Glomerular endothelial cell (primary cell): ENCODE results near the gene GSK3A. TPM values are rescaled to one million over a fixed set of nuclear protein-coding genes. Genes with fewer than 3 reads are reported as not detected.
"Not testable (repeated sequence)": the region's sequence is repeated elsewhere in the genome, so short reads cannot be mapped to it uniquely, and the experiment has no call there.

Source experiments
- DNase-seq: peaks from one replicate; pipeline ENCODE4 v3.0.0-alpha.2; 2011; ENCODE audit warnings: low read depth, low spot score; ENCODE audit errors: extremely low read depth
- total RNA-seq: library from RNA; depleted of rRNA; stranded (reverse); fragments of >200 nt; gene quantifications from 2 replicates; pipeline ENCODE4 v1.2.3, GENCODE V29; 2015

GSK3A gene
- total RNA-seq, 1 donor from 2014 or later: 36.5 TPM

DNA sequence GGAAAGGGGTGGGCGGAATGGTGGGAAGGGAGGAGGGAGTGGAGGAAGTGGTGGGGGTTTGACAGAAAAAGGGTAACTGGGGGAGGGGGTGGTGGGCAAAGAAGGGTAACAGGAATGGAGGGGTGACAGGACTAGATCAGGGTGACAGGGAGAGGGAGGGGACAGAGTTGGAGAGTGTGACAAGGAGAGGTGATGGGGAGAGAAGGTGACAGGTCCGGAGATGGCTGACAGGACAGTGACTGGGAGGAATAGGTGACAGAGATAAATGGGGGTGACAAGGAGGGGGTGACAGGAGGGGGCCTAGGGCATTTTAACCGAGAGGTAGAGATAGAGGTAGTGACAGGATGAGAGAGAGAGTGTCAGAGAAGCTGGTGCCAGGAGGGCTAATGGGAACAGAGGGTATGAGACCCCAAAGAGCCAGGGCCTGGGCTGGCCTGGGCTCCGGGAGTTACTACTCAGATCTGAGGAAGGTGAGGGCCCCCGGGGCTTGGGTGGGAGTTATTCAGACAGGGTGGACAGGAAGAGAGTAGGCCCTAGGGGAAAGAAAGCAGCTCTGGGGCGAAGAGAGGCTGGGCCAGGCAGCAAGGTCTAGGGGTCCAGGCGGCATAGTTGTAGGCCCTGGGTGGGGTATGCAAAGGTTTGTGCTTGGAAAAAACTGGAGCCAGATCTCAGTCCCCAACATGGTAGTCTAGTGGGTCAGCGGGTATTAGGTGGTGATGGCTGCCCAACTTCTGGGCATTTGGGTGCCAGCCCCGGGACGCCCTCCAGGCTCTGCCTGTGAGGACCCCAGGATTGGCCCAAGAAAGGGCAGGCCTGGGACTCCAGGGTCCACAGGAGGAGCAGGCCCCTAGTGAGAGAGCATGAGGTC lies 27.3 kb upstream of the GSK3A start:
- DNase-seq: no peak

DNA sequence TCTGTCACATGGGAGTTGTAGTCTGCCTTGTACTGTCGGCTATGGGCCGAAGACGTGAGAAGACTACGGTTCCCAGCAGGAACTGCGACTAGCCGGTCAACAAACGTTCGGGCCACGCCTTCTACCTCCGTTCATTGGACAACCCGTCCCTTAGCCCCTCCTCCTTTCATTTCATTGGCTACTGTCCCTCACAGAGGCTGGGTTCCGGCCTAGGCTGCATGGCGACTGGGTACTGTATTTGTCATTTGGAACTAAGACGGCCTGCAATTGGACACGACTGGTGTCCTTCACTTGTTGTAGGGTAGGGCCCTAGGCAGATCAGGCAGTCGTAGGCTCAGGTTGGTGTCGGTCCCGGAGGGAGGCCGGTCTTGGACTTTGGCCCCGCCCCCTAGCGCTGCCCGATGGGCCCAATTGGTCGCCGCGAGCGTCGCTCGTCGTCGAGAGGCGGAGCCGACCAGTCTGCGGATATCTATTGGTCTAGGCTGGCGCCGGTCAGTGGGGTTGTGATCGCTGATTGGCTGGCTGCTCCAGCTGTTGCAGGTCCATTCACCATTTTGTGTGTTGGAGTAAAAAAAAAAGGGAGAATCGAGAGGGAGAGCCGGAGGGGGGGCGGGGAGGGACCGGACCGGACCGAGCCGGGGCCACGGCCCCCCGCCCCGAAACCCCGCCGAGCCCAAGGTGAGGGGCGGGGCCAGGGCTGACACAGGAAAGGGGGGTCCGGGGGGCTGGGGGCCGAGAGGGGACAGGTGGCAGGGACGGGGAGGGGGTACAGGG lies 26.5 kb upstream of the GSK3A start, which contains the start of gene CIC:
CIC (plus strand) TSS at position 549 of the 774 bp plus-strand sequence. CDS start 2,532 bp downstream, outside the sequence.
- DNase-seq: peak; percentile 100

DNA sequence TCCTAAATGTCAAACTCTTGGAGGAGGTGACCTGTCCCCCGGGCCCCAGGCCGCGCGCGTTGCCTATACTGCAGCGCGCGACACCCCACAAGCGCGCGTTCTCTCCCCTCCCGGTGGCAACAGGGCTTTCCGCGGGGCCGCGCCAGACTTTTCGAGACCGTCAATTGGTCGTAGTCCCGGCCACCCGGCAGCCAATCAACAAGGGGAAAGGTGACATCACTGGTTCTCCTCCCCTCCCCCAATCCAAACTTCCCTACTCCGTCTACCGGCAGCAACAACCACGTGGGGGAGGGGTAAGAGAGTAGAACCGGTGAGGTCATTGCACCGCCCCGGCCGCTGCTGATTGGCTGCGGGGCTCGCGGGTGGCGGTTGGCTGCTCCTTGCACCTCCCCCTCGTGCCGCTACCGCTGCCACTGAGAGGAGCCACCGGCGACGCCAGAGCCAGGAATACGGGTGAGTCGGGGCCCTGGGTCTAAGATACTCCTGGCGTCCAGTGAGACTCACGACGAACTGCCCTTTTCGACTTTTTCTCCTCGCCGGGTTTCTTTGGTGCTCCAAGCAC lies 25.8 kb upstream of the GSK3A start:
- DNase-seq: peak; percentile 94

DNA sequence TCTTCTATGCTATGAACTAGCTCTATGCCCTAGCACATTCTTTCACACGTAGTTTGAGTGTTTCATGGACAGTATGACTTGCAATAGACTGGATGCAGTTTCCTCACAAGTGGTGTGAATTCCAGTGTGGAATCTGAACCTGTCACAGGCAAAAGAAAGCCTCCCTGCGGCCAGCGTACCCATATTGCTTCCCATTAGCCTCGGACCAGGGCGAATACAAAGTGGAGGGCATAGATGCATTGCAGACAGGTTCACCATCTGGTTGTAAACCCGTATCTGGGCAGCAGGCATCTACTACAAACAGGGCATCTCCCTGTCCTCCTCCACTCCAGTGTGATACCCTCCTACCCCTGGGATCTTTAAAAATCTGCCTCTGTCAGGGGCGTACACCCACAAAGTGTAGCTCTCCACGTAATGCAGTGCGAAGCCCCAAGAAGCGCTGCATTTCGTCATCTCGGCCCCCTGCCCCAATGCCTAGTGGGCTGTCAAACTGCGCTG lies 25.3 kb upstream of the GSK3A start:
- DNase-seq: no peak

DNA sequence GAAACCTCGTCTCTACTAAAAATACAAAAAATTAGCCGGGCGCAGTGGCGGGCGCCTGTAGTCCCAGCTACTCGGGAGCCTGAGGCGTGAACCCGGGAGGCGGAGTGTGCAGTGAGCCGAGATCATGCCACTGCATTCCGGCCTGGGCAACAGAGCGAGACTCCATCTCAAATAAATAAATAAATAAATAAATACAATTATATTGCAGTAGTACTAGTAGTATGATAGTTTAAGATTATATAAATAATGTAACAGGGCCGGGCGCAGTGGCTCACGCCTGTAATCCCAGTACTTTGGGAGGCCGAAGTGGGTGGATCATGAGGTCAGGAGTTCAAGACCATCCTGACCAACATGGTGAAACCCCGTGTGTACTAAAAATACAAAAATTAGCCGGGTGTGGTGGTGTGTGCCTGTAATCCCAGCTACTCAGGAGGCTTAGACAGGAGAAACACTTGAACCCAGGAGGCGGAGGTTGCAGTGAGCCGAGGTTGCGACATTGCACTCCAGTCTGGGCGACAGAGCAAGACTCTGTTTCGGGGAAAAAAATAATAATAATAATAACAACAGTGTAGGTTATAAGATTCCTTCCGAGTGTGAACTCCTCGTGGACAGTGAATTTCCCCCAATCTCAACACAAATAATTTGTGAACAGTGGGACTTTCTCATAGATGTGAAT lies 24.7 kb upstream of the GSK3A start:
- not testable (repeated sequence) for DNase-seq

DNA sequence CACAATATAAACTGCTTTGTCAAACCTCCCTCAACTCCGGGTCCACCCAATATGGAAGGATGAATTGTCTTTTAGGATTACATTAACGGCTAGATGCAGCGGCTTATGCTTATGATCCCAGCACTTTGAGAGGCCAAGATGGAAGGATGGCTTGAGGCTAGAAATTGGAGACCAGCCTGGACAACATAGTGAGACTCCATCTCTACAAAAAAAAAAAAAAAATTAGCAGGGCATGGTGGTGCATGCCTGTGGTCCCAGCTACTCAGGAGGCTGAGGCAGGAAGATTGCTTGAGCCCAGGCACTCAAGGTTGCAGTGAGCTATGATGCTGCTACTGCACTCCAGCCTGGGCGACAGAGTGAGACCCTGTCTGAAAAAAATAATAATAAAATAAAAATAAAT lies 23.7 kb upstream of the GSK3A start:
- DNase-seq: not testable (repeated sequence)

DNA sequence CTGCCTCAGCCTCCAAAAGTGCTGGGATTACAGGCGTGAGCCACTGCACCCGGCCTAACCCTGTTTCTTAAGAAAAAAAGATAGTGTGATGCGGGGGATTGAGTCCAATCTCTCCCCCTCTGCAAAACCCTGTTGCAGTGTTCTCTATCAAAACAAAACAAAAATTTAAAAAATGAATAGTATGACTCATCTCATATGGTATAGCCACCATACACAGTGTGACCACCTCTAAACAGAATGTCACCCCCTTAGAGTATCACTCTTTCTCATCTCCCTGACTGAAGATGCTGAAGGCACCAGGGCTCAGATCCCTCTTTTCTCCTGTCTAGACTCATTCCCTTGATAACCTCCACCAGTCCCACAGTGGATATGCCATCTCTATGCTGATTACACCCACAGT lies 19.4 kb upstream of the GSK3A start:
- DNase-seq: no peak

DNA sequence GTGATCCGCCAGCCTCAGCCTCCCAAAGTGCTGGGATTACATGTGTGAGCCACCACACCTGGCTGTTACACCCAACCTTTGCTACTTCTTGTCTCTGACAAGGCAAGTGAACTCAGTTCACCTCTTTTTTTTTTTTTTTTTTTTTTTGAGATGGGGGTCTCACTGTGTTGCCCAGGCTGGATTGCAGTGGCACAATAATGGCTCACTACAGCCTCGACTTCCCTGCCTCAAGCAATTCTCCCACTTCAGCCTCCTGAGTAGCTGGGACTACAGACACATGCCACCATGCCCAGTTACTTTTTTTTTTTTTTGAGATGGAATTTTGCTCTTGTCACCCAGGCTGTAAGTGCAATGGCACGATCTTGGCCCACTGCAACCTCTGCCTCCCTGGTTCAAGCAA lies 15.4 kb upstream of the GSK3A start:
- DNase-seq: not testable (repeated sequence)

DNA sequence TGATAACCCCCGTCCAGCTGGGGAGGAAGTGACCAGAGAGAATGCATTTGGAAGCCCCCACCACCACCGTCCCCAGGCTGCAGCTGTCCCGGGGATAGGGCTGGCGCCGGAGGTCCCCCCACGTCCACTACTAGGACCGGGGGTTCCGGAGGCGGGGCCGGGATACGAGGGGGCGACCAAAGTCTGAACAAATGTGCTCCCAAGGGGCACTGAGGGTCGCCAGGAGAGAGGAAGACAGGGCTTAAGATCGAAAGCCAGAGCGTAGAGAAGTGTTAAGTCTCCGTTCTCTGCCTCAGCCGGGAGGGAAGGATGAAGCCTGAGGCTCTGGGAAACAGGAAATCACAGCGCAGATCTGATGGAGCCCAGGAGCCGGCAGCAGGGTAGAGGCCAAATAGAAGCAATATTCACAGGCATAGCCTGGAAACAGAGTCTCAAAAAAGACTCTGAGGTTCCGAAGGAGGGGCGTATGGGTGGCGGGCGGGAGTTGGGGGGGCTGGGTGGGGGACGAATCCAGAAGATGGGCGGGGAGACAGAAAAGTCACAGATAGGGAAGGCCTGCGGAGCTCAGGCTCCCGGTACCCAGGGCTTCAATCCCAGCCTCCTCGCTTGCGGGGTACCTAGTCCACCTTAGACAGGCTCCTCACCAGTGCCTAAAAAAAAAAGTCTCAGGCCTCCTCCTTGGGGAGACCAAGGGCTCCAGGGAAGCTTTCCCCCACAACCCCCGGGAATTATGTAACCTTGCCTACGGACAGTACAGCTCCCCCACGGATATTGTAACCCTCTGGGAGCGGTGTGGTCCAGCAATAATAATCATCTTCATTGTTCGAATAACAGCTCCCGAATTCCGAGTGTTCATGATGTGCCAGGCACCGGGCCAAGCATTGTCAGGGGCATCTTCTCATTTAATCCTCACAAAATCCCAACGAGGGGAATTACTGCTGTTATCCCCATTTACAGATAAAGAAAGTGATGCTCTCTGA lies 13.7 kb upstream of the GSK3A start:
- no peak for DNase-seq

DNA sequence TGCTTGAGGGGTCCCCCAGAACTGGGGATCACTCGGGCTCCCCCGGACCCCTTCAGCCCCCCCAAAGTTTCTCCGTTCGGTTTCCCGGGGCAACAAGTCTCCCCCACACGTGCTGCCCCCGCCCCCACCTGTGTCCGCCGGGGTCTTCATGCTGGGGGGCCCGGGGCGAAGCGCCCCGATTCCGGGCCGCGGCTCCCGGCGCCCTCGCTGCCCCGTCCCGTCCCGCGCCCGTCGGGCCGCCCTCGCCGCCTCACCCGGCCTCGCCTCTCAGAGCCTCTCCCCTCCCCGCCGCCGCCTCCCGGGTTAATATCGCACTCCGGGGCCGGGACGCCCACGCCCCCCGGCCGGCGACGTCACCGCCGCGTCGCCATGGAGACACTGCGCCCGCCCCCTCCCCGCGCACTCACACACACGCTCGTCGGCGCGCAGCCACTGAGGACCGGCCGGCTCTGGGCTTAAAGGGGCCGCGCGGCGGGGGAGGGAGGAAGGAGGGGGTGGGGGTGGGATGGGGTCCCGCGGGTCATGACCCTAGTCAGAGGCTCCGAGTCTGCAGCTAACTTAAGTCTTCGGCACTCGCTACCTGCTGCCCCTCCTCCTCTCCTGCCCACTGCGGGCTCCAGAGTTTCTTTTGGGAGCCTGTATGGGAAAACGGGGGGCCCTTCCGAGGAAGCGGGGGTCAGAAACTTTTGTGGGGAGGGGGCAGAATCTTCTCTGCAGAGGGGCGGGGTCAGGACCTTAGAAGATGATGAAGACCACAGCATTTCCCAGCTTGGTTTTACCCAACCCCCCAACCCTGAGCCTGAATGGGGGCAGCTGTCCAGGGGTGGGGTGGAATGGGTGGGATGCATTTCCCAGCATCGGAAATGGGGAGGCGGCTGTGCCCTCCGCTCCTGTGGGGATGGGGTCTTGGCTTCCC lies 12.7 kb upstream of the GSK3A start, which contains the start of gene ERF:
ERF (minus strand) TSS at position 279 of the 916 bp plus-strand sequence; CDS start at position 150, 129 bp downstream.
- no peak for DNase-seq

DNA sequence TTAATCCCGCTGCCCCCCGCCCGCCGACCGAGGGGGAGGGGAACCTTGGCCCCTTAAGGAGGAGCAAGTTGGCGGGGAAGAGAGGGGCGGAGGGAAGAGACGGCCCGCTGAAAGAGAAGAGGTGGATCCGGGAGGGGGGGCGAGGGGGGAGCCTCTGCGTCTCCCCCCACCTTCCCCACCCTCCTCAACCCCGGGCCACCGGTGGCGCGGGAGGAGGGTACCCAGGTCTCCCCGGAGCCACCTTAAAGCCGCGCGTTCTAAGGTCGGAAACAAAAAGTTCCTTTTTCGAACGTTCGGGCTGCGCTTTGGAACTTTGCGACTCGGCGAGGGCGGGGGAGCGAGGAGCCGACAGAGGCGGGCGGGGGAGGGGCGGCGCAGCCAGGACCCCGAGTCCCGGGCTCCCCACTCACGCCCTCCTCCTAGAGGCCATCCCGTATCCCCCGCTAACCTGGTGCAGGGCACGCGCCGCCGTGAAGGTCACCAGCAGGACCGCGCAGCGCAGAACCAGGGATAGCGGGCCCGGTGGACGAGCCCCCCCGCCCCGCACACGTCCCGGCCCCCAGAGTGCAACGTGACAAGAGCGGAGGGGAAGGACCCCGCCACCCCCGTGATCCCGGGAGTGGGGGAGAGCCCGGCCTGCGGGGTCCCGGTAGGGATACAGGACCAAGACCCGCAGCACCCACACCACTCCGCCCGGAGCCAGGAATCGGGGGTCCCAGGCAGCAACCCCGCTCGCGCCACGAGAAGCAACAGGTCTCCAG lies 11.9 kb upstream of the GSK3A start:
- DNase-seq: no peak

DNA sequence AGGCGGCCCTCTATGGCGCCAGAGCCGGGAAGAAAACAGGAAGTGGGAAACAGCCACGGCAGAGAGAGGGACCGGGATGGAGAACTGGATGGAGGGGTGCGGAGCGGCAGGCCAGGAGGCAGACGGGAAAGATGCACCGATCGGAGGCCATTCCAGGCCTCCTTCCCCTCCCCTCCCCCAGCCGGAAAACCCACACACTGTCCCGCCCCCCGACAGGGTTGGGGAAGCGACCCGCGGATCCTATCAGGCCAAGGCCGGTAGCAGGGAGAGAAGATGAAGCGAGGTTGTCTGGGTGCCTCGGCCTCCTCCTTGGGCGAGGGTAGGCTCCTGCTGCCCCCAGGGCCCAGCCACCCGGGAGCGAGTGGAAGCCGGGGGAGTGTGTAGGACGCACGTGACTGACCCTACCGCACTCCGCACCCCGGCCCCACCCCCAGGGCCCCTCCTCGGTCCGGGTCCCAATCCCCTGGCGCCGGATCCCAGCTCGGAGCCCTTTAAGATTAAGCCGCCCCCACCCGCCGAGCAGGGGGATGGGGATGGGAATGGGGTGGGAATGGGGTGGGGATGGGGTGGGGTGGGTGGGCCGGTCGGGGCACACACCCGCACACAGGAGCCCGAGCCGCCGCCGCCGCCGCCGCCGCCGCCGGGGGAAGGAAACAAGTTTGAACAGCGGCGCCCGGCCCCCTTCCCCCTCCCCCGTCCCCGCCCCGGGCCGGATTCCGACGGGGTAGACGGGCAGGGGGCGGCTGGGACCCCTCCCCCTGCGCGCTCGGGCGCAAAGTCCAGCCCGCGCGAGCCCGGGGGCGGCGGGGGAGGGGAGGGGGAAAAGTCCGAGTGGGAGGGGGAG lies 11.1 kb upstream of the GSK3A start:
- no peak for DNase-seq

DNA sequence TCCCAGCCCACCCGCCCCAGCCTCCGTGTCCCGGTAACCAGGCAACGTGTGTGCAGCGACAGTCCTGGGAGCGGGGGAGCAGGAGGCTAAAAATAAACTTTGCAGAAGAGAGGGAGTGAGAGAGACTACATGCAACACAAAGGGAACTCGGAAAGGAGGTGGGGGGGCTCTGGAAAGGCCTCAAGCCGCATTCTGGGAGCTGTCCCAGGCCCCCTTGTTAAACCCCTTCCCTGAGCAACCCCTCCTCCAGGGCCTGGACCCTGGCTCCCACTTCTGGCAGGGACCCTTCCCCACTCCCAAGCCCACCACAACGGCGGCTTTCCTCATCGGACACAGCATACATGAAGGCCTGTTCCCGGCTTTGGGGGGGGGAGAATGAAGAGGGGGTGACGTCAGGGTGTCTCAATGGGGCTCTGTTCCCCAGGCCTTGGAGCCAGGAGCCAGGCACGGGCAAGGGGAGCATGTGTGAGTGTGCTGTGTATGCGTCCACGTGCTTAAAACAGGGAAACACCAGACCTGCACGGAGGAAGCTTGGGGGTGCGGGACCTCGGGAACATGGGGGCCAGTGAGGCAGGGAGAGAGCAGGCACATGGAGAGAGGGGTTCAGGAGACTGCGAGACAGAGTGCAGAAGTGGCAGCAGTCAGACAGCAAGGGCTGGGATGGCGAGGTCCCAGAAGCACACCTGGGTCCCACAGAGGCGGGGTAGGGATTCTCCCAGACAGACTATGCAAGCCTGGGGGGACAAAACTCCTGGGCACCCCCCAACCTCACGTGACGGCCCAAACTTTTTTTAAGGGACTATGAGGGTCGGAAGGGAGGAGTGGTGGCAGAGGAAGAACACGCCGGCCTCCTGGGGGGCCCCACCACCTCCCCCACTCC lies 10.2 kb upstream of the GSK3A start:
- DNase-seq: no peak

DNA sequence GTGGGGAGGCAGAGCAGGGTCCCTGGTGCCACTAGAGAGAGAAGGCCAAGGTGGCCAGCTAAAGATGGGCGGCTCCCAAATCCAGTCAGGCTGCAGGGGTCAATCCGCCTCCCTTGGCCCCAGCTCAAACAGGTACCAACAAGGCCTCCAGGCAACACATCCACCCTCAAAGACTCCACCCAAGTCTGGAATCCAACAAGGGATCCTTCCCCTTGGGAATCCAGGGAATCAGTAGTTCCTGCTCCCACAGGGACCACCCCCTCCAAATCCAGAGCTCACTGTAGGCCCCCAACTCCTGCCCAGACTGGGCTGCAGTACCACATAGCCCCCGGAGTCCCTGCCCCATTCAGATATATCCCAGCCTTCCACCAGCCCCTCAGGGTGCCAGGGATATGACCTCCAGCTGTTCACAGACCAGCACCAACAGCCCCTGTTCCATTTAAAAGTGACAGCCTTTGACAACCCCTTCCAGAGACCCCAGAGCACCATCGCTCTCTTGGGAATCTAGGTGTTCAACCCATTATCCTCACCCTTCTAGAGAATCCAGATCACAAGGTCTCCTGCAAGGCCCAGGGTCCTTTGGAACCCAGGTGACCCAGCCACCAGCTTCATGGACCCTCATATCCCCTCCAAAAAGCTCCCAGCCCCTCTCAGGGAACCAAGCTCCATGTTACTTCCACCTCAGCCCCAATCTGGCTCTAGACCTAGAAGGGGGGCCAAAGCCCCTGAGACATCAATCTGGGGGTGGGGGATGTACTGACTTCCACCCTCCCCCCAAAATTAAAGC lies 9.4 kb upstream of the GSK3A start:
- no peak for DNase-seq
